GM13977 (cell line): Measurements from ENCODE around the gene TIMM17A.

Experiments used
- DNase-seq: peaks from one replicate; pipeline ENCODE4 v3.0.0; 2012; ENCODE audit warnings: low spot score
- CTCF ChIP-seq: IDR thresholded peaks from 2 replicates; pipeline ENCODE4 v1.5.1; 2012; ENCODE audit warnings: mild to moderate bottlenecking, control low read depth; ENCODE audit not compliant: insufficient read depth; ENCODE audit errors: extremely low read depth, missing control alignments
- in situ Hi-C: fragments of 300-500 bp; cut with MboI; formaldehyde crosslinking; loops from one replicate; pipeline ENCODE4 v1.12.0; 2022; ENCODE audit warnings: low sequenced_read_pairs, low pct_unique_long_range_greater_than_20kb, mixed read lengths, inconsistent platforms; ENCODE audit not compliant: unreplicated experiment

The TIMM17A gene

GRCh38 chr1:202013603-202014002 lies 58.3 kb downstream of the TIMM17A start:
- no peak for TF ChIP-seq CTCF
- no peak for DNase-seq
- in situ Hi-C loops: loop anchor here (5.0 kb wide), 1 partner anchor 109 kb away; the partner anchor contains the start of gene GPR37L1

DNA sequence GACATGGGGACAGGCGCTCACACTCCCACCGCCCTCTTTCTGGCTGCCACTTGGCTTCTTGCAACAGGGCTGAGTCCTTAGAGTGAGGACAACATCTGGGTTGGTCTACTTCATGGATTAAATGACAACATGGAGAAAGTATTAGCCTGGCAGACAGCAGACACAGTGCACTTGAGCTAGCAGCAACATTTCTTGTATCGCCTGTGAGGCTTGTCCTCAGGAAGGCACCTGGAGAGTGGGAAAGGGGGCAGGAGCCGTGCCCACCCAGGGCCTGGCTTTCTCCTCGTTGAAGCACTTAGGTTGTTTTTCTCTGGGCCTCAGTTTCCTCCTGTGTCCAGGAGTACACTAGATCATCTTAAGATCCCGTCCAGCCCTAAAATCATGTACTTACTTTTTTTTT lies 58.8 kb downstream of the TIMM17A start:
- no peak for DNase-seq
- in situ Hi-C loops: loop anchor here (5.0 kb wide), 1 partner anchor 108 kb away; the partner anchor contains the start of gene GPR37L1
- TF ChIP-seq CTCF: no peak

- TF ChIP-seq CTCF: no peak
- in situ Hi-C loops: loop anchor here (5.0 kb wide), 1 partner anchor 107 kb away; the partner anchor contains the start of gene GPR37L1
- no peak for DNase-seq
These were observed 59.8 kb downstream of the TIMM17A start for GRCh38 chr1:202014915-202015661.

GRCh38 chr1:202015662-202015937 lies 60.3 kb downstream of the TIMM17A start:
- in situ Hi-C loops: no loop called here
- no peak for TF ChIP-seq CTCF
- no peak for DNase-seq

DNA sequence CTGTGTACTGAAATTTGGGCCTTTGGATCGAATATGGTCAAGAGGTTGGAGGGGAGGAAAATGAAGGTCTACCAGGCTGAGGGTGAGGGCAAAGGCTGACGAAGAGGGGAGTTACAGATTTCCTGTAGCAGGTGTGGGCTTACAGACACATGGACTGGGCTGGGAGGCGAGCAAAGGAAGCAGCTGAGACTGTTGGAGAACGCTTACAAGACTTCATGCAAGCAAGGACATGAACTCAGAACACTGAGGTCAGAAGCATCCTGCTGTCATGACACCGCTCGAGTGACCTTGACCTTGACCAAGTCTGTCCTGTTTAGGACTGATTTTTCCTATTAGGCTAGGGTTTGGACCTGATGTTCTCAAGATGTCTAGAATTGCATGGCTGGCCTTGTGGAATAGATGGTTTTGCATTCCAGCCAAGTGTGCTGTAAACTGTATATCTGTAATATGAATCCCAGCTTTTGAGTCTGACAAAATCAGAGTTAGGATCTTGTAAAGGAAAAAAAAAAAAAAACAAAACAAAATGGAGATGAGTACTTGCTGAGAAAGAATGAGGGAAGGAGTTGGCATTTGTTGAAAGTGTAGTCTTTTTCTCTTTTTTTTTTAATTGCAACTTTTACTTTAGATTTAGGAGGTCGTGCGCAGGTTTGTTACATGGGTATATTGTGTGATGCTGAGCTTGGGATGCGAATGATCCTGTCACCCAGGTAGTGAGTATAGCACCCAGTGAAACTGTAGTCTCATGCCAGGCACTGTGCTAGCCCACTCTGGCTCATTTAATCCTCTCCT lies 60.9 kb downstream of the TIMM17A start:
- in situ Hi-C loops: no loop called here
- no peak for DNase-seq
- TF ChIP-seq CTCF: no peak

GRCh38 chr1:202016811-202017748 lies 61.8 kb downstream of the TIMM17A start:
- in situ Hi-C loops: no loop called here
- no peak for DNase-seq
- TF ChIP-seq CTCF: no peak
